Measurements from ENCODE around the gene GPR18.

DNA sequence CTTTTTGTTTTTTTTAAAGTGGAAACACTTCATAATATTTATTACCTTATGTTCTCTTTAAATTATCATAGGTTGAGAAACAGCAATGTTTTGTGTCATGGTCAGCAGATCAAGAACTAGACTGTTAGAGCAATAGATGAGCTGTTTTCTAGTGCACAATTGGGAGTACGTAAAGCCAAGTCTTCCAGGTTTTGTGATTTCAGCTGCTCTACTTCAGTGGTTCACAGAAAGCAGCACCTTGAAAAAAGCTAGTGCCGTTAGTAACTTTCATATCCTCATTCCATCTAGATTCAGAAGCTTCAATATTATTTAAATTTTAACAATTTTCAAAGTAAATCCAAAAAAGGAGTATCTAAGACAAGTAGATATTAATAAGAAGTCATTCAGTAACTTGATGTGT is 1.9 kb downstream of the GPR18 start:
- TF ChIP-seq, protein P1, sequence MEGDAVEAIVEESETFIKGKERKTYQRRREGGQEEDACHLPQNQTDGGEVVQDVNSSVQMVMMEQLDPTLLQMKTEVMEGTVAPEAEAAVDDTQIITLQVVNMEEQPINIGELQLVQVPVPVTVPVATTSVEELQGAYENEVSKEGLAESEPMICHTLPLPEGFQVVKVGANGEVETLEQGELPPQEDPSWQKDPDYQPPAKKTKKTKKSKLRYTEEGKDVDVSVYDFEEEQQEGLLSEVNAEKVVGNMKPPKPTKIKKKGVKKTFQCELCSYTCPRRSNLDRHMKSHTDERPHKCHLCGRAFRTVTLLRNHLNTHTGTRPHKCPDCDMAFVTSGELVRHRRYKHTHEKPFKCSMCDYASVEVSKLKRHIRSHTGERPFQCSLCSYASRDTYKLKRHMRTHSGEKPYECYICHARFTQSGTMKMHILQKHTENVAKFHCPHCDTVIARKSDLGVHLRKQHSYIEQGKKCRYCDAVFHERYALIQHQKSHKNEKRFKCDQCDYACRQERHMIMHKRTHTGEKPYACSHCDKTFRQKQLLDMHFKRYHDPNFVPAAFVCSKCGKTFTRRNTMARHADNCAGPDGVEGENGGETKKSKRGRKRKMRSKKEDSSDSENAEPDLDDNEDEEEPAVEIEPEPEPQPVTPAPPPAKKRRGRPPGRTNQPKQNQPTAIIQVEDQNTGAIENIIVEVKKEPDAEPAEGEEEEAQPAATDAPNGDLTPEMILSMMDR (conservative IDR thresholded peaks at IDR 0.05; ENCODE audit: low read depth, low read length): no peak
- TF ChIP-seq EZH2 (IDR thresholded peaks at IDR 0.05; ENCODE audit: borderline replicate concordance, low read depth, low read length, poor library complexity, severe bottlenecking): no peak
